ENCODE data around the gene WWOX. TPM values are rescaled to one million over a fixed set of nuclear protein-coding genes. Genes with fewer than 3 reads are reported as not detected.

WWOX gene
- total RNA-seq, 1 experiment from 2014 or later, result 15.6 TPM

DNA sequence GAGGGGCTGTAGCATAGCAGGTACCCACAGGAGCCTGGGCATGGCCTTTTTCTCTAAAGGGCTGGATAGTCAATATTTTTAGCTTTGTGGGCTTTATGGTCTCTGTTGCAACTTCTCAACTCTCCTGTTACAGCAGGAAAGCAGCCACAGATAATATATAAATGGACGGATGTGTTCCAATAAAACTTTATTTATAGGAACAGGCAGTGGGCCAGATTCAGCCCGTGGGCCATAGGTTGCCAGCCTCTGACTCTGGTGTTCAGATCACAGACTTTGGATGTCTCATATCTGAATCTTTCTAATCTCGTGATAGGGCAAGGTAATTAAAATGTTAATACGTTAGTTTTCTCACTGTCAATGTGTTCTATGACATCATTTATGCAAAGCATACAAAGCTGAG lies 136.4 kb downstream of the WWOX start:
- DNase-seq, result no peak
- H3K4me2 ChIP-seq (ENCODE audit: insufficient read depth, insufficient read length, low read length), result no peak overlapping the region
- no peaks in the 10 kb centered on the region for H4K20me1 ChIP-seq (ENCODE audit: control insufficient read depth, insufficient read depth, insufficient read length)
- no peak overlapping the region for H4K91ac ChIP-seq (ENCODE audit: insufficient read length, low read depth, low read length)
- no peaks in the 10 kb centered on the region for H3K9me3 ChIP-seq (ENCODE audit: control insufficient read depth, low read depth, low read length)
- no peak overlapping the region for H2BK5ac ChIP-seq (ENCODE audit: insufficient read length, low read length)
- Mint-ChIP-seq H3K9me3 (no peaks in the 10 kb centered on the region), H3K27me3 (ENCODE audit: low read depth) (no peaks in the 10 kb centered on the region), H3K27ac (no peak overlapping the region), H3K36me3 (ENCODE audit: insufficient read depth in 1 of 3, low read depth in 3 of 3) (no peaks in the 10 kb centered on the region; a peak in 1 of 7 replicates), H3K4me3 (no peak overlapping the region), H3K4me1 (peaks cover 4 to 13% of the 10 kb centered on the region in 2 experiments)
- no peak overlapping the region for H4K8ac ChIP-seq (replicated peaks; ENCODE audit: insufficient read length, low read depth, low read length)
- no peak overlapping the region for H3K9ac ChIP-seq (ENCODE audit: extremely low read depth, insufficient read length, low read length)
- no peak overlapping the region for H3K14ac ChIP-seq (ENCODE audit: insufficient read depth, low read length)
- H2AK5ac ChIP-seq (ENCODE audit: insufficient read length, low read length), result no peak overlapping the region
- no peaks in the 10 kb centered on the region for H3K79me1 ChIP-seq (ENCODE audit: insufficient read depth, low read depth, low read length, poor library complexity, severe bottlenecking)
- H2BK15ac ChIP-seq (ENCODE audit: low read depth, low read length), result no peak overlapping the region
- H3T11ph ChIP-seq (ENCODE audit: low read length), result no peak overlapping the region
- no peak overlapping the region for H3K18ac ChIP-seq (ENCODE audit: insufficient read length, low read depth, low read length)
- TF ChIP-seq, protein P1, sequence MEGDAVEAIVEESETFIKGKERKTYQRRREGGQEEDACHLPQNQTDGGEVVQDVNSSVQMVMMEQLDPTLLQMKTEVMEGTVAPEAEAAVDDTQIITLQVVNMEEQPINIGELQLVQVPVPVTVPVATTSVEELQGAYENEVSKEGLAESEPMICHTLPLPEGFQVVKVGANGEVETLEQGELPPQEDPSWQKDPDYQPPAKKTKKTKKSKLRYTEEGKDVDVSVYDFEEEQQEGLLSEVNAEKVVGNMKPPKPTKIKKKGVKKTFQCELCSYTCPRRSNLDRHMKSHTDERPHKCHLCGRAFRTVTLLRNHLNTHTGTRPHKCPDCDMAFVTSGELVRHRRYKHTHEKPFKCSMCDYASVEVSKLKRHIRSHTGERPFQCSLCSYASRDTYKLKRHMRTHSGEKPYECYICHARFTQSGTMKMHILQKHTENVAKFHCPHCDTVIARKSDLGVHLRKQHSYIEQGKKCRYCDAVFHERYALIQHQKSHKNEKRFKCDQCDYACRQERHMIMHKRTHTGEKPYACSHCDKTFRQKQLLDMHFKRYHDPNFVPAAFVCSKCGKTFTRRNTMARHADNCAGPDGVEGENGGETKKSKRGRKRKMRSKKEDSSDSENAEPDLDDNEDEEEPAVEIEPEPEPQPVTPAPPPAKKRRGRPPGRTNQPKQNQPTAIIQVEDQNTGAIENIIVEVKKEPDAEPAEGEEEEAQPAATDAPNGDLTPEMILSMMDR (conservative IDR thresholded peaks at IDR 0.05), result no peak
- H3K23ac ChIP-seq (ENCODE audit: insufficient read length, low read depth, low read length), result no peak overlapping the region
- no peak overlapping the region for H3K4ac ChIP-seq (ENCODE audit: low read depth, low read length)
- H2BK12ac ChIP-seq (ENCODE audit: insufficient read length, low read depth, low read length), result no peak overlapping the region
- no peaks in the 10 kb centered on the region for H3K79me2 ChIP-seq (ENCODE audit: insufficient read depth, low read length)
- H3K27me3 ChIP-seq (ENCODE audit: insufficient read depth, low read length), result no peaks in the 10 kb centered on the region
- no peak overlapping the region for H4K5ac ChIP-seq (ENCODE audit: insufficient read length, low read depth, low read length)
- no peaks in the 10 kb centered on the region for H3K23me2 ChIP-seq (ENCODE audit: insufficient read length, low read depth, low read length, poor library complexity, severe bottlenecking)
- H2BK20ac ChIP-seq (ENCODE audit: low read depth, low read length, poor library complexity, severe bottlenecking), result no peak overlapping the region
- no peak overlapping the region for H2AFZ ChIP-seq (ENCODE audit: low read length)
- no peak overlapping the region for H3K56ac ChIP-seq (ENCODE audit: insufficient read length, low read depth, low read length)
- H3K4me1 ChIP-seq (ENCODE audit: insufficient read depth, low read length), result no peaks in the 10 kb centered on the region
- no peak overlapping the region for H3K27ac ChIP-seq (ENCODE audit: insufficient read length, low read depth, low read length)
- no CpG with 5 or more reads among the region's 4 CpGs for WGBS (ENCODE audit: extremely low coverage, insufficient read length, low lambda C conversion rate)
- H2BK120ac ChIP-seq (ENCODE audit: low read depth, low read length, poor library complexity, severe bottlenecking), result no peak overlapping the region
